Large intestine (tissue), 3 donors: ENCODE measurements around the gene BCAS3. TPM values are rescaled to one million over a fixed set of nuclear protein-coding genes. Genes with fewer than 3 reads are reported as not detected.

Experiments
- DNase-seq, 2 donors: peaks; one replicate each; pipeline versions ENCODE4 v3.0.0 to v3.0.0-alpha.2; 2013
- H3K27ac ChIP-seq: one replicate; pipeline ENCODE4 v1.5.1; 2013; ENCODE audit warnings: low read length
- H3K27me3 ChIP-seq: 2 replicates; pipeline ENCODE4 v1.6.1; 2013; ENCODE audit warnings: low read length; ENCODE audit not compliant: control insufficient read depth, insufficient read depth
- H3K36me3 ChIP-seq: 2 replicates; pipeline ENCODE4 v1.6.1; 2013; ENCODE audit warnings: low read length; ENCODE audit not compliant: control insufficient read depth, insufficient read depth
- H3K4me1 ChIP-seq: one replicate; pipeline ENCODE4 v1.6.1; 2013; ENCODE audit warnings: low read length; ENCODE audit not compliant: control insufficient read depth, insufficient read depth
- H3K4me3 ChIP-seq: one replicate; pipeline ENCODE4 v1.5.1; 2013; ENCODE audit warnings: low read length
- H3K9me3 ChIP-seq: one replicate; pipeline ENCODE4 v1.6.1; 2013; ENCODE audit warnings: mild to moderate bottlenecking, low read depth, low read length, moderate library complexity; ENCODE audit not compliant: control insufficient read depth
- WGBS: methylation state at CpG from one replicate; pipeline ENCODE4 v1.1.5; 2013; ENCODE audit warnings: low lambda C conversion rate; ENCODE audit not compliant: insufficient coverage; 5-methylcytosine and 5-hydroxymethylcytosine counted together
- polyA plus RNA-seq: library from polyadenylated mRNA; unstranded; fragments of 120-200 nt; gene quantifications from one replicate; pipeline ENCODE4 v1.2.1, GENCODE V29; 2013

Gene BCAS3
- polyA plus RNA-seq, 1 donor, result 9.7 TPM

- no peaks in the 10 kb centered on the region for H3K27me3 ChIP-seq
- no peak overlapping the region for H3K27ac ChIP-seq
- no peak for DNase-seq
- no peak overlapping the region for H3K4me3 ChIP-seq
- no peaks in the 10 kb centered on the region for H3K36me3 ChIP-seq
- WGBS, result no CpG with 5 or more reads among the region's 1 CpG
- no peaks in the 10 kb centered on the region for H3K4me1 ChIP-seq
- no peaks in the 10 kb centered on the region for H3K9me3 ChIP-seq
Observed at GRCh38 chr17:61097781-61098180, 420.1 kb downstream of the BCAS3 start.

DNA sequence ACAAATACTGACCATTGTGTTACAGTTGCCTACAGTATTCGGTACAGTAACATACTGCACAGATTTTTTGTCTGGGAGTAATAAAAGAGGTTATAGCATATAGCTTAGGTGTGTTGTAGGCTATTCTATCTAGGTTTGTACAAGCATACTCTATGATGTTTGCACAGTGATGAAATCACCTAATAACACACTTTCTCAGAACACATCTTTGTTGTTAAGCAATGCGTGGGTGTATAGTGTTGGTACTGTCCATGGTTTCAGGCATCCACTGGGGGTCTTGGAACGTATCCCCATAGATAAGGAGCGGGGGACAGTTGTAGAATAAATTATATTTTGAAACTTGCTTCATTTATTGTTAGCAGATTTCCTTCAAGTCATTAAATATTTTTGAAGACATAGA is 428.7 kb downstream of the BCAS3 start:
- Histone ChIP-seq H3K27me3 (no peaks in the 10 kb centered on the region), H3K4me1 (no peaks in the 10 kb centered on the region), H3K36me3 (no peaks in the 10 kb centered on the region), H3K4me3 (no peak overlapping the region), H3K27ac (no peak overlapping the region), H3K9me3 (no peaks in the 10 kb centered on the region)
- no CpG with 5 or more reads among the region's 4 CpGs for WGBS
- DNase-seq, result no peak

DNA sequence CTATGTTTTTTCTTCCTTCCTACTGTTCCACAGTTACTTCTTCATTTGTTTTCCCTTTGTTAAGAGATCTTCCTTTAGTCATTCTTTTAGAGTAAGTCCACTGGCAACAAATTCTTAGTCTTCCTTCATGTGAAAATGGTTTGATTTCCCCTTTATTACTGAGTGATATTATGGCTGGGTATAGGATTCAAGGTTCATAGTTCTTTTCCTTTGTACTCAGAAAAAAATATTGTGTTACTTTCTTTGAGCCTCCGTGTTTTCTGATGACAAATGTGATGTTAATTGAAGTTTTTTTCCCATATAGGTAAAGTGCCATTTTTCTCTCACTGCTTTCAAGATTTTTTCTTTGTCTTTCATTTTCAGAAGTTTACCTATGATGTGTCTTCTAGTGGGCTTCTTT is 438.9 kb downstream of the BCAS3 start:
- H3K36me3 ChIP-seq, result no peaks in the 10 kb centered on the region
- whole genome bisulfite sequencing, result no CpG with 5 or more reads among the region's 1 CpG
- H3K27ac ChIP-seq, result no peak overlapping the region
- no peak for DNase-seq
- no peak overlapping the region for H3K4me3 ChIP-seq
- H3K27me3 ChIP-seq, result no peaks in the 10 kb centered on the region
- no peaks in the 10 kb centered on the region for H3K4me1 ChIP-seq
- H3K9me3 ChIP-seq, result no peaks in the 10 kb centered on the region

DNA sequence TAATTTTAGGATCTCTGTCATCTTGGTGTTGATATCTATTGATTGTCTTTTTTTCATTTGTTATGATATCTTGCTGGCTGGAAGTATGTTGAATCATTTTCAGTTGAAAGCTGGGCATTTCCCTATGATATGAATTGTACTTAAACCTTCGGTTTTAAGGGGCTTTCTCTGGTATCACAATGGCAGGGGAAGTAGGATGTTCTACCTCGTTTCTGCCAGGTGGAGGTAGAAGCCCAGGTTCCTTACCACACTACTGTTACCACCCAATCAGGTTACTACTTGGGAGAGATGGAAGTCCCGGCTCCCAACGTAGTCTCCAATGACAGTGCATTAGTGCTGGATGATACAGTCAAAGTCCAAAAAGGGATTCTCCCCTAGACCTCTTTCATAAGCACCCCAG is 440.3 kb downstream of the BCAS3 start:
- Histone ChIP-seq H3K27me3 (no peaks in the 10 kb centered on the region), H3K9me3 (no peaks in the 10 kb centered on the region), H3K36me3 (no peaks in the 10 kb centered on the region), H3K4me1 (no peaks in the 10 kb centered on the region), H3K27ac (no peak overlapping the region), H3K4me3 (no peak overlapping the region)
- WGBS, result no CpG with 5 or more reads among the region's 4 CpGs
- DNase-seq, result no peak

DNA sequence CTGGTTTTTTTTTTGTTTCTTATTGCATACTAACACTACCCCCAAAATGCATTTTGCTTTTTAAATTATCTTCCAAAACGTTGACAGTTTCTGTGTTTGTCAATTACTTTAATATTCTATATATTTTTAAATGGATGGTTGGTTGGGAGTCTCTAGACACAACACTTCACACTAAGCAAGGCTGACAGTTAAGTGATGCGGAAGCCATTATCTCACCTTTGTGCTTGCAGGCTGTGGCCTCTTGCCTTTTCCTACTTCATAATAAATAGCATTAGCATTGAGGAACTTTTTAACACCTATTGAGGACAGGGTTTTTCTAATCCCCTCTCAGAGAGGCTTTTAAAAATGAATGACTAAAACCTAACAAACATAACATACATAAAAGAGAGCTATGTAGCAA is 441.2 kb downstream of the BCAS3 start:
- 67% methylated on average over 1 of the region's 2 CpGs for WGBS
- Histone ChIP-seq H3K27me3 (no peaks in the 10 kb centered on the region), H3K4me3 (no peak overlapping the region), H3K27ac (no peak overlapping the region), H3K9me3 (no peaks in the 10 kb centered on the region), H3K36me3 (no peaks in the 10 kb centered on the region), H3K4me1 (no peaks in the 10 kb centered on the region)
- DNase-seq, result no peak

DNA sequence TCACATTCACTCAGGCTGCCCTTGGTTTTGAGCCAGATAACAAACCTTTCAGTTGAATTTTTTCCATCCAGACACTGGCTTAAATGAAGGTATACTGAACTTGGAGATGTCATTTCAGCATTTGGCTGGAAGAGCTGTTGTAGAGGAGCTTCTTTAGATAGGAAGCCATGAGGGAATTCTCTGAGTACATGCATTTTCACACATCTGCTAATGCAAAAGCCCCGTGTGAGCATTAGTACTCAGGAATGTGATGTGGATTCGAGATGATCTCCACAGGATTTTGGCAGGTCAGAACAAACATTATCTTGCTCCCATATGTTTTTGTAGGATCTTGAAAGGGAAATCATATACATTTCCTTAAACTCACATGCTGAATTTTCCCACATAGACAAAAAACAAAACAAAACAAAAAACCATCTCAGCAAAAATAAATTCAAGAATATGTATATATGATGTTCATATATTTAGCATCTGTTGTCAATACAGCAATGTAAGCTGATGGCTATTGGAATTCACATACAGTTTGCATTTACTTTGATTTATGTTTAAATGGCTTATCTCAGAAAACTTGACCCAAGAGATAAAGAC is 444.8 kb downstream of the BCAS3 start:
- DNase-seq, result no peak
- no peak overlapping the region for H3K4me3 ChIP-seq
- H3K27me3 ChIP-seq, result no peaks in the 10 kb centered on the region
- no peaks in the 10 kb centered on the region for H3K4me1 ChIP-seq
- H3K27ac ChIP-seq, result no peak overlapping the region
- no CpG with 5 or more reads among the region's 2 CpGs for WGBS
- no peaks in the 10 kb centered on the region for H3K36me3 ChIP-seq
- no peaks in the 10 kb centered on the region for H3K9me3 ChIP-seq

DNA sequence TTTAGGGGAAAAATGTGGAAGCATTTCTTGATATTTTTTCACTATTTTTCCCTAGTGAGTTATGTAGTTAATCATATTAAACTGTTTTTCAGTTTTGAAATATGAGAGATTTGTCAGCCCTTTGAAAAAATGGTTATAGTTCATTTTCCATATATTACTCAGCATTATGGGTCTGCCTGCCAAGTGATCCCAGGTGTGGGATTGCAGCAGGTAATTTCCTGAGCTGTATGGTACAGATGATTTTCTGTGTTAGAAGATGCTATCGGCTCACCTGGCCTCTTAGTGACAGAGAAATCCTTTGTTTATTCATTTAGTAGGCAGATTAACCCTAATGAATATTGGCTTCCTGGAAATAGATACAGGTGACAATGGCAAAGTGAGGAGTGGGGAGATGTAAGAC is 446.9 kb downstream of the BCAS3 start:
- H3K9me3 ChIP-seq, result no peaks in the 10 kb centered on the region
- H3K27ac ChIP-seq, result no peak overlapping the region
- WGBS, result no CpG with 5 or more reads among the region's 1 CpG
- DNase-seq, result no peak
- H3K4me3 ChIP-seq, result no peak overlapping the region
- no peaks in the 10 kb centered on the region for H3K27me3 ChIP-seq
- no peaks in the 10 kb centered on the region for H3K4me1 ChIP-seq
- no peaks in the 10 kb centered on the region for H3K36me3 ChIP-seq

DNA sequence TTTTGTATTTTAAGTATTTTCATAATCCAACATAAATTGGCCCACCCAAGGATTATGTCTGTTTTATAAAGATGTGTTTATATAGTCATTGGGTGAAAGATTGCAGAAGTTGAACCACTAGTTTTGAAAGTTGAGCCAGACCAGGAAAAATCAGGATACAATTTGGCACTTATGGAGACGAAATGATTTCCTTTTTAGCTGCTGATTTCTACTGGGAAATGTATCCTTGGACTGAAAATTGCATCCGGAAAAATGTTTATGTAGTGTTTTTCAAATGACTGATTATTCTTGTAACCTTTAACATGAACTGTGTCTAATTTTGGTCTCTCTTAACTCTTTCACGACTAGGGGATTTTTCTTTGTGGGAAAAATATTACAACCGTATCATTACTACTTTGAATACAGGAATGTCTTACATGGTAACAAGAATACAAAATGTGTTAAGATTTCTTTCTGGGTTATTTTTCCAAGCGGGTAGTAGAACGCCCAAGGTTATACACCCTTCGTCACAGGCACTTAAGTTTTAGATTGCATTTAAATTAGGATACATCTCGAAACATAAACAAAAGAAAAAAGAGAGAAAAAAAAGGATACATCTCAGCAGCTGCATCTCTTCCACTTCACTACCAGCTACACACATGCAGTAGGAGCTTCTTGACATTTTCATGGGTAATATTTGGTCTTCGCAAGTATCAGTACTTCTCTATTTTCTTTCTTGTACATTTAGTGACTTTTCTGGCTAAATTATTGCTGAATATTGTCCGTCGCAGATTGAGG is 449.0 kb downstream of the BCAS3 start:
- Histone ChIP-seq H3K4me3 (no peak overlapping the region), H3K4me1 (no peaks in the 10 kb centered on the region), H3K36me3 (no peaks in the 10 kb centered on the region), H3K9me3 (no peaks in the 10 kb centered on the region), H3K27me3 (no peaks in the 10 kb centered on the region), H3K27ac (no peak overlapping the region)
- WGBS, result 80% methylated on average over 9 of the region's 11 CpGs
- DNase-seq, result no peak

- Histone ChIP-seq H3K27me3 (no peaks in the 10 kb centered on the region), H3K9me3 (no peaks in the 10 kb centered on the region), H3K27ac (no peak overlapping the region), H3K4me3 (no peak overlapping the region), H3K4me1 (no peaks in the 10 kb centered on the region), H3K36me3 (no peaks in the 10 kb centered on the region)
- no peak for DNase-seq
- no CpG with 5 or more reads among the region's 2 CpGs for WGBS
Observed at GRCh38 chr17:61127960-61128359, 450.3 kb downstream of the BCAS3 start.

DNA sequence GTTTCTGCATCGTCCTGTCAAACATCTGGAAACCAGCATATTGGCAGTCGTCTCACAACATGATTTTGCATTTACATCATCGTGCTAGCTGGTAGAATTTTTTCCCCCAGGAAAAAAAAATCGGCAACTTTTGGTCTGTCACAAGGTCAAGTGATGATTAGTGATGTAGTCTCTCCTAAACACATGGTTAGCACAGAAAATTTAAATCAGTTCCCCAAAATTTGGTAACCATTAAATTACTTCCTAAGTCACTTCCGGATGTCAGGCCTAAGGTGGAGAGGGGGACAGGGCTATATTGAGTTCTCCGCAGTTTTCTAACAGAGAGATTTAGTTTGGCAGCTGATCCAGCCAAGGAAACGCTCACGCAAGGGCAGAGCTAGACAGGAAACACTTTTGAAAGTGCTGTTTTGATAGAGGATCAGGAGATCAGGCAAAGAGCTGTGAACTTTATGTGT is 451.0 kb downstream of the BCAS3 start:
- Histone ChIP-seq H3K27ac (peak overlapping the region; percentile 1), H3K4me3 (no peak overlapping the region)
- WGBS, result 80% methylated on average over 1 of the region's 8 CpGs

More for the DNA sequence above, 451.0 kb downstream of the BCAS3 start:
- Histone ChIP-seq H3K9me3 (no peaks in the 10 kb centered on the region), H3K4me1 (no peaks in the 10 kb centered on the region), H3K36me3 (no peaks in the 10 kb centered on the region), H3K27me3 (no peaks in the 10 kb centered on the region)
- DNase-seq, result no peak
